Measurements from ENCODE around the gene CYP4F2. TPM values are rescaled to one million over a fixed set of nuclear protein-coding genes. Genes with fewer than 3 reads are reported as not detected.

CYP4F2 gene
- total and polyA plus RNA-seq, 9 of the 15 experiments (the other 6 are each of a cell fraction or from before 2014, with no cell fraction given) = 0.10 to 0.56 (median 0.32) TPM; not detected in 2

GRCh38 chr19:15869873-15870272, 28.0 kb downstream of the CYP4F2 start:
- Histone ChIP-seq H3K36me3 (ENCODE audit: control insufficient read depth, insufficient read depth, low read length) (no peaks in the 10 kb centered on the region), H3K79me2 (ENCODE audit: control insufficient read depth, insufficient read depth, low read length) (no peaks in the 10 kb centered on the region), H3K9ac (ENCODE audit: insufficient read depth in 1 of 2, low read depth in 2 of 2, low read length in 2 of 2) (no peak overlapping the region), H3K4me3 (no peak overlapping the region), H2AFZ (ENCODE audit: low read depth, low read length) (no peak overlapping the region), H3K9me3 (replicated peaks; ENCODE audit: control insufficient read depth, insufficient read depth, low read depth, low read length) (no peaks in the 10 kb centered on the region), H3K4me1 (replicated peaks in 1 of 2; ENCODE audit: control insufficient read depth in 2 of 2, insufficient read depth in 2 of 2, low read length in 2 of 2) (peaks cover 6 to 13% of the 10 kb centered on the region in 2 experiments), H3K4me2 (ENCODE audit: insufficient read depth, low read length) (no peak overlapping the region), H3K9me1 (ENCODE audit: control insufficient read depth, insufficient read depth, low read length) (no peaks in the 10 kb centered on the region), H3K27ac (ENCODE audit: extremely low read depth, low read depth, low read length) (no peak overlapping the region), H4K20me1 (replicated peaks; ENCODE audit: control insufficient read depth, insufficient read depth, low read length) (no peaks in the 10 kb centered on the region), H3K27me3 (ENCODE audit: control insufficient read depth in 2 of 2, insufficient read depth in 2 of 2, low read length in 2 of 2) (peaks cover 0 to 6% of the 10 kb centered on the region in 2 experiments; a peak in 2 of 5 replicates)
- intact Hi-C loops (cut with micrococcal nuclease) (loop anchor here (1.0 to 10.0 kb wide), 4 partner anchors 25 to 235 kb away; no protein-coding TSS in a partner anchor), in situ Hi-C loops (cut with MboI) (loop anchor here (10.0 kb wide), 1 partner anchor 235 kb away; no protein-coding TSS in a partner anchor)
- WGBS (ENCODE audit: insufficient coverage, low coverage, missing lambda C conversion rate) = 22% methylated on average over 9 of the region's 9 CpGs
- DNase-seq (ENCODE audit: extremely low read depth in 1 of 4, low spot score in 3 of 4) (no peak), FAIRE-seq (no peak), ATAC-seq (no peak)
- ChIA-PET CTCF (ENCODE audit: low intra/inter-chr PET ratio) (interaction anchor here (0.8 to 1.7 kb wide), 3 partner anchors 58 to 241 kb away, joined by 3 to 18 read pairs (median 3); no protein-coding TSS in a partner anchor), POLR2A (interaction anchor here (0.9 kb wide), 1 partner anchor 33 kb away, joined by 4 read pairs; no protein-coding TSS in a partner anchor)
- TF ChIP-seq SMARCC2 (IDR thresholded peaks at IDR 0.05; ENCODE audit: low read depth) (no peak), ZNF217 (CRISPR knock-in tag; IDR thresholded peaks at IDR 0.05) (no peak), NCOR1 (IDR thresholded peaks at IDR 0.05) (no peak)
- BruUV-seq (replicated peaks) = no TSS peak

- ChIA-PET POLR2A (interaction anchor here (0.9 kb wide), 1 partner anchor 32 kb away, joined by 4 read pairs; no protein-coding TSS in a partner anchor), CTCF (ENCODE audit: low intra/inter-chr PET ratio) (interaction anchor here (0.8 to 1.7 kb wide), 5 partner anchors 57 to 284 kb away, joined by 3 to 18 read pairs (median 4); no protein-coding TSS in a partner anchor)
- Histone ChIP-seq H2AFZ (ENCODE audit: low read depth, low read length) (no peak overlapping the region), H3K27ac (ENCODE audit: extremely low read depth, low read depth, low read length) (no peak overlapping the region), H3K4me2 (ENCODE audit: insufficient read depth, low read length) (no peak overlapping the region), H3K4me3 (no peak overlapping the region), H3K9me3 (replicated peaks; ENCODE audit: control insufficient read depth, insufficient read depth, low read depth, low read length) (no peaks in the 10 kb centered on the region), H3K27me3 (ENCODE audit: control insufficient read depth in 2 of 2, insufficient read depth in 2 of 2, low read length in 2 of 2) (peaks cover 0 to 6% of the 10 kb centered on the region in 2 experiments; a peak in 2 of 5 replicates), H4K20me1 (replicated peaks; ENCODE audit: control insufficient read depth, insufficient read depth, low read length) (no peaks in the 10 kb centered on the region), H3K9me1 (ENCODE audit: control insufficient read depth, insufficient read depth, low read length) (no peaks in the 10 kb centered on the region), H3K36me3 (ENCODE audit: control insufficient read depth, insufficient read depth, low read length) (no peaks in the 10 kb centered on the region), H3K79me2 (ENCODE audit: control insufficient read depth, insufficient read depth, low read length) (no peaks in the 10 kb centered on the region), H3K4me1 (replicated peaks in 1 of 2; ENCODE audit: control insufficient read depth in 2 of 2, insufficient read depth in 2 of 2, low read length in 2 of 2) (peaks cover 8 to 17% of the 10 kb centered on the region in 2 experiments), H3K9ac (ENCODE audit: insufficient read depth in 1 of 2, low read depth in 2 of 2, low read length in 2 of 2) (no peak overlapping the region)
- intact Hi-C loops (cut with micrococcal nuclease) = loop anchor here (1.0 to 10.0 kb wide), 4 partner anchors 24 to 234 kb away; no protein-coding TSS in a partner anchor
- ATAC-seq (peak; percentile 97), FAIRE-seq (peak; percentile 89), DNase-seq (ENCODE audit: extremely low read depth in 1 of 4, low spot score in 3 of 4) (peak; percentile 75 to 88 (median 79))
- no TSS peak for BruUV-seq (replicated peaks)
- WGBS (ENCODE audit: insufficient coverage, low coverage, missing lambda C conversion rate) = 6% methylated on average over 3 of the region's 3 CpGs
- in situ Hi-C loops (cut with MboI) = no loop called here
- TF ChIP-seq NR2C1 (IDR thresholded peaks at IDR 0.05) (no peak), NR2C1 (tag; IDR thresholded peaks at IDR 0.05) (no peak), STAG1 (CRISPR knock-in tag; IDR thresholded peaks at IDR 0.05; ENCODE audit: borderline replicate concordance) (no peak), FOSL1 (tag; conservative IDR thresholded peaks at IDR 0.05) (no peak; the same call in 1 of the 2 replicates), YY1 (IDR thresholded peaks at IDR 0.05; ENCODE audit: borderline replicate concordance in 1 of 3, control insufficient read depth in 1 of 3, extremely low read depth in 1 of 3, insufficient read depth in 3 of 3, insufficient read length in 1 of 3, insufficient replicate concordance in 2 of 3, low read depth in 1 of 3, low read length in 2 of 3) (no peak), GATAD2A (IDR thresholded peaks at IDR 0.05) (no peak), HNRNPLL (IDR thresholded peaks at IDR 0.05; ENCODE audit: low read depth, low read length, poor library complexity, severe bottlenecking) (no peak), NR1H2 (CRISPR knock-in tag; IDR thresholded peaks at IDR 0.05) (no peak), BRF2 (IDR thresholded peaks at IDR 0.05; ENCODE audit: borderline replicate concordance, insufficient read depth, insufficient read length) (no peak), ZNF717 (CRISPR knock-in tag; IDR thresholded peaks at IDR 0.05) (no peak), ZNF75A (CRISPR knock-in tag; IDR thresholded peaks at IDR 0.05) (no peak), ZNF41 (CRISPR knock-in tag; conservative IDR thresholded peaks at IDR 0.05) (no peak), NFE2 (IDR thresholded peaks at IDR 0.05; ENCODE audit: low read depth) (no peak)
These were observed 28.7 kb downstream of the CYP4F2 start for GRCh38 chr19:15869109-15869555.

Measured in K562 (cell line).